HepG2 (cell line): ENCODE measurements around the gene R3HCC1L. TPM values are rescaled to one million over a fixed set of nuclear protein-coding genes. Genes with fewer than 3 reads are reported as not detected.

Experiments
- ATAC-seq: fragments of 200-7000 bp; cut with Tn5 transposase; 3 replicates; pipeline ENCODE4 v1.9.1; 2020; ENCODE audit warnings: mild to moderate bottlenecking, moderate library complexity
- BruUV-seq: library from RNA; stranded (reverse); fragments of 400-500 nt; replicated peaks from 2 replicates; lab custom pipeline; 2021; lab: Mats Ljungman, UMichigan
- CTCF ChIA-PET: fragments of 300-600 bp; formaldehyde crosslinking; extraction: SDS; loops from one replicate; lab custom pipeline; 2021; ENCODE audit warnings: low total read pairs, inconsistent platforms, low intra/inter-chr PET ratio; lab: Yijun Ruan, JAX
- POLR2A ChIA-PET: fragments of 350-600 bp; sonication (Branson Sonifier 250); formaldehyde crosslinking; loops from one replicate; lab custom pipeline; 2020; ENCODE audit warnings: antibody characterized with exemption, inconsistent platforms; lab: Yijun Ruan, JAX
- DNase-seq: peaks from one replicate; pipeline ENCODE4 v3.0.0-alpha.2; 2015; ENCODE audit warnings: low spot score
- FAIRE-seq: peaks from 3 replicates; lab custom pipeline; 2011; peaks lifted over from hg19 to GRCh38; lab: Jason Lieb, UNC
- H2AFZ ChIP-seq: one replicate; pipeline ENCODE4 v1.6.1; 2011; ENCODE audit warnings: low read length, inconsistent platforms
- H3K27ac ChIP-seq: fragments of 300-600 bp; 3 replicates; pipeline ENCODE4 v1.8.0; 2011; ENCODE audit warnings: mixed run types, mild to moderate bottlenecking, mixed read lengths, low read length, inconsistent platforms; ENCODE audit not compliant: insufficient read depth; ENCODE audit errors: extremely low read length
- H3K27me3 ChIP-seq, 2 experiments: fragments of 200-600 bp in 1 of 2; 2 replicates in 1 of 2; 3 replicates in 1 of 2; pipeline versions ENCODE4 v1.6.0 to v1.8.0; 2011; ENCODE audit warnings: low read length in 2 of 2, mild to moderate bottlenecking in 2 of 2, moderate library complexity in 2 of 2, inconsistent platforms in 1 of 2; ENCODE audit not compliant: insufficient read depth in 2 of 2, control insufficient read depth in 1 of 2
- H3K36me3 ChIP-seq, 2 experiments: fragments of 200-600 bp in 1 of 2; replicated peaks in 1 of 2; 2 replicates in 1 of 2; 3 replicates in 1 of 2; pipeline versions ENCODE4 v1.5.1 to v1.8.0; 2011; ENCODE audit warnings: low read length in 2 of 2, inconsistent platforms in 1 of 2; ENCODE audit not compliant: insufficient read depth in 2 of 2, control insufficient read depth in 1 of 2
- H3K4me1 ChIP-seq: 2 replicates; pipeline ENCODE4 v1.5.1; 2012; ENCODE audit warnings: low read length, inconsistent platforms; ENCODE audit not compliant: insufficient read depth
- H3K4me2 ChIP-seq: 2 replicates; pipeline ENCODE4 v1.6.0; 2011; ENCODE audit warnings: low read depth, low read length, inconsistent platforms
- H3K4me3 ChIP-seq, 3 experiments: fragments of 200-600 bp in 1 of 3; sonication (generic), shearing (Covaris generic) in 1 of 3; replicated peaks in 1 of 3; 2 replicates each; pipeline ENCODE4 v1.5.1; 2011 to 2016; ENCODE audit warnings: low read length in 3 of 3, inconsistent platforms in 2 of 3, low read depth in 2 of 3, mild to moderate bottlenecking in 2 of 3, control low read depth in 1 of 3, mixed read lengths in 1 of 3; ENCODE audit not compliant: insufficient read depth in 1 of 3
- H3K79me2 ChIP-seq: one replicate; pipeline ENCODE4 v1.6.1; 2011; ENCODE audit warnings: low read length, inconsistent platforms; ENCODE audit not compliant: insufficient read depth
- H3K9ac ChIP-seq: 2 replicates; pipeline ENCODE4 v1.6.0; 2011; ENCODE audit warnings: mild to moderate bottlenecking, low read depth, low read length, inconsistent platforms; ENCODE audit not compliant: insufficient read depth
- H3K9me3 ChIP-seq: 2 replicates; pipeline ENCODE4 v1.5.1; 2012; ENCODE audit warnings: mild to moderate bottlenecking, low read length
- H4K20me1 ChIP-seq: 2 replicates; pipeline ENCODE4 v1.6.0; 2011; ENCODE audit warnings: inconsistent platforms, mild to moderate bottlenecking, low read length, moderate library complexity; ENCODE audit not compliant: insufficient read depth
- BRD4 ChIP-seq: sonication (generic); formaldehyde crosslinking; IDR thresholded peaks from 2 replicates; pipeline ENCODE4 v1.4.0; 2020; ENCODE audit warnings: missing genetic modification reagents
- FOXP1 ChIP-seq, 2 experiments: fragments of 450-650 bp in 1 of 2; IDR thresholded peaks; 2 replicates each; pipeline ENCODE4 v1.6.1; 2017 to 2018; ENCODE audit warnings: antibody characterized with exemption in 1 of 2
- HDAC1 ChIP-seq: sonication (generic); formaldehyde crosslinking; IDR thresholded peaks from 2 replicates; pipeline ENCODE4 v1.5.1; 2020; ENCODE audit warnings: mild to moderate bottlenecking, missing genetic modification reagents
- JUN ChIP-seq: sonication (generic); formaldehyde crosslinking; IDR thresholded peaks from 2 replicates; pipeline ENCODE4 v1.4.0; 2020; ENCODE audit warnings: mild to moderate bottlenecking, missing genetic modification reagents
- NFKB2 ChIP-seq: sonication (generic); formaldehyde crosslinking; IDR thresholded peaks from 2 replicates; pipeline ENCODE4 v1.4.0; 2020; ENCODE audit warnings: missing genetic modification reagents, borderline replicate concordance
- SOX13 ChIP-seq, 3 experiments: fragments of 450-650 bp in 1 of 3; sonication (generic) in 1 of 3; formaldehyde crosslinking in 1 of 3; IDR thresholded peaks in 2 of 3; conservative IDR thresholded peaks in 1 of 3; 2 replicates each; pipeline versions ENCODE4 v1.5.0 to v1.6.1; 2016 to 2020; ENCODE audit warnings: antibody characterized with exemption in 1 of 3, mild to moderate bottlenecking in 1 of 3, missing compliant biosample characterization in 1 of 3, missing genetic modification reagents in 1 of 3, moderate library complexity in 1 of 3
- ZFX ChIP-seq: sonication (generic); formaldehyde crosslinking; IDR thresholded peaks from 2 replicates; pipeline ENCODE4 v1.4.0; 2020; ENCODE audit warnings: mild to moderate bottlenecking, low read depth, missing genetic modification reagents, moderate library complexity
- ZNF263 ChIP-seq: sonication (generic); formaldehyde crosslinking; IDR thresholded peaks from 2 replicates; pipeline ENCODE4 v1.4.0; 2020; ENCODE audit warnings: missing genetic modification reagents
- ZNF292 ChIP-seq: sonication (generic); formaldehyde crosslinking; IDR thresholded peaks from 2 replicates; pipeline ENCODE4 v1.8.1; 2022; ENCODE audit warnings: mild to moderate bottlenecking, low read depth, missing genetic modification reagents, borderline replicate concordance
- ZNF563 ChIP-seq: sonication (generic); formaldehyde crosslinking; IDR thresholded peaks from 2 replicates; pipeline ENCODE4 v1.8.0; 2022; ENCODE audit warnings: mild to moderate bottlenecking, moderate library complexity, missing genetic modification reagents
- ZNF629 ChIP-seq: sonication (generic); formaldehyde crosslinking; conservative IDR thresholded peaks from 2 replicates; pipeline ENCODE4 v1.5.0; 2020; ENCODE audit warnings: missing genetic modification reagents
- ZNF780A ChIP-seq: sonication (generic); formaldehyde crosslinking; IDR thresholded peaks from 2 replicates; pipeline ENCODE4 v1.8.0; 2022; ENCODE audit warnings: mild to moderate bottlenecking, missing genetic modification reagents, moderate library complexity
- ZNF878 ChIP-seq: sonication (generic); formaldehyde crosslinking; IDR thresholded peaks from 2 replicates; pipeline ENCODE4 v1.8.1; 2023; ENCODE audit warnings: mild to moderate bottlenecking, missing genetic modification reagents, moderate library complexity
- WGBS: methylation state at CpG from one replicate; pipeline ENCODE4 v1.1.6; 2017; ENCODE audit warnings: low lambda C conversion rate; 5-methylcytosine and 5-hydroxymethylcytosine counted together
- in situ Hi-C: cut with HindIII; loops from 2 replicates; pipeline ENCODE4 v1.10.0; 2017; ENCODE audit warnings: low pct_unique_long_range_greater_than_20kb; ENCODE audit not compliant: extremely low pct_ligation_motif_present
- intact Hi-C: fragments of 100-400 bp; cut with micrococcal nuclease; formaldehyde crosslinking; loops from one replicate; pipeline ENCODE4 v1.10.0; 2022; ENCODE audit not compliant: unreplicated experiment
- polyA plus RNA-seq, 8 experiments: library from polyadenylated mRNA; depleted of rRNA in 3 of 8; stranded (reverse) in 7 of 8; unstranded in 1 of 8; fragments of >200 nt; fragmentation: Illumina TruSeq in 4 of 8; extraction: Trizol in 4 of 8; gene quantifications; 2 replicates each; pipeline versions ENCODE4 v1.2.1 to v1.2.3, GENCODE V29; 2011 to 2016; ENCODE audit warnings: low read depth in 4 of 8, missing spikeins in 1 of 8, mixed read lengths in 1 of 8; ENCODE audit not compliant: insufficient read depth in 1 of 8
- total RNA-seq, 5 experiments: library from RNA; depleted of rRNA; stranded (reverse); fragments of >200 nt; fragmentation: Illumina TruSeq; extraction: Trizol; gene quantifications; 2 replicates each; pipeline ENCODE4 v1.2.3, GENCODE V29; 2016; ENCODE audit warnings: low read depth in 1 of 5
- TF ChIP-seq, protein P1 (sequence below): sonication (generic); formaldehyde crosslinking; IDR thresholded peaks from 2 replicates; pipeline ENCODE4 v1.4.0; 2020; ENCODE audit warnings: low read depth, missing genetic modification reagents

The R3HCC1L gene
- total and polyA plus RNA-seq, 2 of the 13 experiments (the other 11 are each of a cell fraction or from before 2014, with no cell fraction given), result 6.5 to 12.2 TPM

DNA sequence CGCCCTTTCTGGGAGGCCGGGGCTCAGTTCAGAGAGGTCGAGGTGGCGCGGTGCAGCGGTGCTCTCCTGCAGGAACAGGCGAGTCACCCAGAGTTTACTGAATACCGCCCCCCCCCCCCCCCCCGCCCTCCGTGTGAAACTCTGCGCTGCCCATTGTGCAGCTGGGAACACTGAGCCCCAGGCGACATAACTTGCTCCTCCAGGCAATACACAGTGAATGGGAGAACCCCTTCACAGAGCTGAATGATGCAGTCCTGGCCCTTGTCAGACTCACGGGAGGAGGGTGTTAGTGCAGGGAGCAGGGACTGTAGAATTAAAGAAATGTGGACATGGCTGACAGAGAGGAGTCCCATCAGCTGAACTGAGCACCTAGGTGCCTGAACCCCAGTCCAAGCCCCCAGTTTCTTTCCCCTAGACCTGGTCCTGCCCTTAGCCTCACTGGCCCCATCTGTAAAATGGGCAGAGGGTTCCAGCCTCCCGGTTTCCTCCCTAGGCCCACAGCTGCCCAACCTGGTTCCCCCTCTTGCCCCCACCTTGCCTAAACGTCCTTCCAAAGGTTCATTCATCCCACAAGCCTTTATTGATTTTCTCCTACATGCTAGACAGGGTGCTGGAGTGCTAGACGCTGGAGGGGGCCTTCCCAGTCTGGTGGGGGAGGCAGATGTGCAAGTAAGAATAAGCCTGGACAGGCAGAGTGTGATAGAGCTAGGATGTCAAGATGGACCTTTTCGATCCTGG lies 134.4 kb downstream of the R3HCC1L start:
- in situ Hi-C loops (loop anchor here (5.0 kb wide), 1 partner anchor 38 kb away; no protein-coding TSS in a partner anchor), intact Hi-C loops (no loop called here)
- WGBS, result 3% methylated on average over 12 of the region's 17 CpGs
- no peaks in the 10 kb centered on the region for H3K79me2 ChIP-seq
- FAIRE-seq, result no peak
- ATAC-seq, result peak; percentile 29
- H3K9ac ChIP-seq, result peak overlapping the region; percentile 71
- H3K9me3 ChIP-seq, result no peaks in the 10 kb centered on the region
- no peaks in the 10 kb centered on the region for H3K27me3 ChIP-seq
- H3K4me3 ChIP-seq, result peak overlapping the region; percentile 69 to 80 (median 71)
- POLR2A ChIA-PET, result interaction anchor here (0.8 to 2.5 kb wide), 8 partner anchors 18 to 146 kb away, joined by 3 to 8 read pairs (median 4); partner anchors contain the start of genes PYROXD2 and R3HCC1L
- peak overlapping the region; percentile 92 for H3K4me2 ChIP-seq
- no peaks in the 10 kb centered on the region for H3K36me3 ChIP-seq
- H3K4me1 ChIP-seq, result peaks cover 91% of the 10 kb centered on the region
- CTCF ChIA-PET, result interaction anchor here (1.2 kb wide), 1 partner anchor 26 kb away, joined by 3 read pairs; no protein-coding TSS in a partner anchor
- no peak overlapping the region for H2AFZ ChIP-seq
- peak overlapping the region; percentile 60 for H3K27ac ChIP-seq
- H4K20me1 ChIP-seq, result no peaks in the 10 kb centered on the region
- BruUV-seq, result no TSS peak
- peak; percentile 72 for DNase-seq
- TF ChIP-seq, protein P1, sequence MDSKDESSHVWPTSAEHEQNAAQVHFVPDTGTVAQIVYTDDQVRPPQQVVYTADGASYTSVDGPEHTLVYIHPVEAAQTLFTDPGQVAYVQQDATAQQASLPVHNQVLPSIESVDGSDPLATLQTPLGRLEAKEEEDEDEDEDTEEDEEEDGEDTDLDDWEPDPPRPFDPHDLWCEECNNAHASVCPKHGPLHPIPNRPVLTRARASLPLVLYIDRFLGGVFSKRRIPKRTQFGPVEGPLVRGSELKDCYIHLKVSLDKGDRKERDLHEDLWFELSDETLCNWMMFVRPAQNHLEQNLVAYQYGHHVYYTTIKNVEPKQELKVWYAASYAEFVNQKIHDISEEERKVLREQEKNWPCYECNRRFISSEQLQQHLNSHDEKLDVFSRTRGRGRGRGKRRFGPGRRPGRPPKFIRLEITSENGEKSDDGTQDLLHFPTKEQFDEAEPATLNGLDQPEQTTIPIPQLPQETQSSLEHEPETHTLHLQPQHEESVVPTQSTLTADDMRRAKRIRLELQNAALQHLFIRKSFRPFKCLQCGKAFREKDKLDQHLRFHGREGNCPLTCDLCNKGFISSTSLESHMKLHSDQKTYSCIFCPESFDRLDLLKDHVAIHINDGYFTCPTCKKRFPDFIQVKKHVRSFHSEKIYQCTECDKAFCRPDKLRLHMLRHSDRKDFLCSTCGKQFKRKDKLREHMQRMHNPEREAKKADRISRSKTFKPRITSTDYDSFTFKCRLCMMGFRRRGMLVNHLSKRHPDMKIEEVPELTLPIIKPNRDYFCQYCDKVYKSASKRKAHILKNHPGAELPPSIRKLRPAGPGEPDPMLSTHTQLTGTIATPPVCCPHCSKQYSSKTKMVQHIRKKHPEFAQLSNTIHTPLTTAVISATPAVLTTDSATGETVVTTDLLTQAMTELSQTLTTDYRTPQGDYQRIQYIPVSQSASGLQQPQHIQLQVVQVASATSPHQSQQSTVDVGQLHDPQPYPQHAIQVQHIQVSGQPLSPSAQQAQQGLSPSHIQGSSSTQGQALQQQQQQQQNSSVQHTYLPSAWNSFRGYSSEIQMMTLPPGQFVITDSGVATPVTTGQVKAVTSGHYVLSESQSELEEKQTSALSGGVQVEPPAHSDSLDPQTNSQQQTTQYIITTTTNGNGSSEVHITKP (CRISPR knock-in tag), result no peak
- TF ChIP-seq JUN (CRISPR knock-in tag) (0 out of 2 replicates have a peak, but pooled peaks have one; percentile 32), ZNF563 (no peak), NFKB2 (CRISPR knock-in tag) (0 out of 2 replicates have a peak, but pooled peaks have one; percentile 3), ZNF780A (CRISPR knock-in tag) (0 out of 2 replicates have a peak, but pooled peaks have one; percentile 26), ZNF263 (peak; percentile 45; the same call in 1 of the 2 replicates), SOX13 (IDR thresholded peaks at IDR 0.05) (no peak), SOX13 (CRISPR knock-in tag; conservative IDR thresholded peaks at IDR 0.05 in 1 of 2, IDR thresholded peaks at IDR 0.05 in 1 of 2) (0 out of 4 replicates have a peak, but pooled peaks of 1 of the 2 experiments have one; percentile 4), ZNF878 (CRISPR knock-in tag) (no peak), ZNF292 (CRISPR knock-in tag) (peak; percentile 16; the same call in 1 of the 2 replicates), ZFX (CRISPR knock-in tag) (peak; percentile 59), FOXP1 (IDR thresholded peaks at IDR 0.05) (no peak), FOXP1 (CRISPR knock-in tag; IDR thresholded peaks at IDR 0.05) (0 out of 2 replicates have a peak, but pooled peaks have one; percentile 11), ZNF629 (CRISPR knock-in tag) (peak; percentile 99), HDAC1 (CRISPR knock-in tag) (peak; percentile 51; the same call in 1 of the 2 replicates), BRD4 (no peak)
